ENCODE measurements around the gene CTDSPL2.
A peak's percentile ranks its signal among the peaks of the same experiment; 100 is the strongest.

The CTDSPL2 gene

DNA sequence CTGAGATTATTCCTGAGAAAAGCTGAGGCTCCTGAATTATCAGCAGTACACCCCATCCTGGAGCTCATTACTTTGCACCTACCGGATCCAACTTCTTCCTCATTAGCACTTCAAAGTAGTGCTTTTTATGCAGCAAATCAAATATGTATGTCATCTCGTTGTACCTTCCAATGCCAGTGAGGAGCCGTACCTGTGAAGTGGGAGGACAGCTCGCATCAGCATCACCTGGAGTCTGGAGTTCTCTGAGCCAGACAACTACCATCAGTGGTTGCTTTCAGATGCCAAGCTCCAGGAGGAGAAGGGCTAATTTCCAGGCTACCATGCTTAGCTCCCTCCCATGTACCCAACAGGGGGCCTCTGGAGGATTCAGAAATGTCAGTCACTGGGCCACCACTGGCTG is 141.9 kb downstream of the CTDSPL2 start:
- no peak overlapping the region for H3K4me3 Mint-ChIP-seq
- H3K36me3 Mint-ChIP-seq (ENCODE audit: low read depth): peaks cover 97% of the 10 kb centered on the region
- intact Hi-C loops (cut with micrococcal nuclease): no loop called here
- H3K4me1 Mint-ChIP-seq (ENCODE audit: low read depth): no peaks in the 10 kb centered on the region
- H3K27ac Mint-ChIP-seq: no peak overlapping the region
- H3K27me3 Mint-ChIP-seq: no peaks in the 10 kb centered on the region
- H3K9me3 Mint-ChIP-seq: no peaks in the 10 kb centered on the region

DNA sequence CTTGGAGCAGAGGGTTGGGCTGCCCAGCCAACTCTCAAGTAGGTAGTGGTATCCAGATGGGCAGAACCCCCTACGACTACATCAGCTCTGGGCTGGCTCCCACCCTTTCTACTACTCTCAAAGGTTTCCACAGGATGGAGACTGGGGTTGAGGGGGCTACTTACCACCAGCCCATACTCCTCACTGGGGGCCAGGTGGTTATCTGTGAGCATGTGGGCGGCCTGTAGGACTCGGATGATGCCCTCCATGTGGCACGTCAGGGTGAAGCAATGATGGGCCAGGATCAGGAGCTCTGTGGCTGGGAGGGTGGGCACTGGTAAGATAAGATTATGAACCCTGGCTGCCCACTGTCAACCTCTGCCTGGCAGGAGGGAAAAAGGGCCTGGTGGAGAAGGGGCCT is 142.9 kb downstream of the CTDSPL2 start:
- no peaks in the 10 kb centered on the region for H3K27me3 Mint-ChIP-seq
- H3K4me1 Mint-ChIP-seq (ENCODE audit: low read depth): no peaks in the 10 kb centered on the region
- no peak overlapping the region for H3K4me3 Mint-ChIP-seq
- H3K27ac Mint-ChIP-seq: no peak overlapping the region
- no peaks in the 10 kb centered on the region for H3K9me3 Mint-ChIP-seq
- intact Hi-C loops (cut with micrococcal nuclease): no loop called here
- H3K36me3 Mint-ChIP-seq (ENCODE audit: low read depth): peaks cover 97% of the 10 kb centered on the region

DNA sequence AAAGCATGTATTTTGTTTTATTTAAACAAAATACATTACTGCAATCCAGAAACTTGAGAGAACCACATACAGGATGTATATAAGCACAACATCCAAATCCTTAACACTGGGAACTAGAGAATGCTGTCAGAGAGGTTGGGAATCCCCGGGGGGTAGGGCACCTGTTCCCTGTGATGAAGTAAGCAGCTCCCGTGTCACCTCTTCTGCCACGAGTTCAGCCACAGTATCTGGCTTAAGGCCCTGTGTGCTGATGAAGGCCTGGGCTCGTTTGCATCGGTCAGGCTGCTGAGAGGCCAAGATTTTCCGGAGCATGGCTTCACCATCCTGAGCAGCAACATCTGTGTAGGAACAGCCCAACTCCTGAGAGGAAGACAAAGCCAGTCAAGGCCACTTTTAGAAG is 146.0 kb downstream of the CTDSPL2 start:
- Mint-ChIP-seq H3K36me3 (ENCODE audit: low read depth) (peaks cover 84% of the 10 kb centered on the region), H3K27ac (no peak overlapping the region), H3K4me1 (ENCODE audit: low read depth) (no peaks in the 10 kb centered on the region), H3K27me3 (no peaks in the 10 kb centered on the region), H3K9me3 (no peaks in the 10 kb centered on the region), H3K4me3 (no peak overlapping the region)
- intact Hi-C loops (cut with micrococcal nuclease): no loop called here

DNA sequence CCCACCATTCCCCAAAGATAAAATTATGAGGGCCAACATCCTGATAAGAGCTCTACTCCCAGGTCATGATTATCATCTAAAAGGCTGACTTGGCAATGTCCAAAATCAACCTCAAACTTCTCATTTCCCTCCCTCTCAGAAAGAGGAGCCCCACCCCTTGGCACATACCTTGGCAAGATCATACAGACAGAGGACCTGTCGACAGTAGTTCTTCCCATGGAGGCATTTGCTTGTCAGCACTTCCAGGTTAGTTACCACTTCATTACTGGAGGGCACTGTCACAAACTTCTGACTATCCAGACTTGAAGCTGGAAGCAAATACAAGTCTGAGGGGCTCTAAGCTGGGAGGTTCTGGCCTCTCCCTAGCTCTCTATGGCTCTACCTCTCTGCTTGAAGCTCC is 147.3 kb downstream of the CTDSPL2 start:
- intact Hi-C loops (cut with micrococcal nuclease): no loop called here
- H3K27ac Mint-ChIP-seq: peak overlapping the region; percentile 12
- no peaks in the 10 kb centered on the region for H3K9me3 Mint-ChIP-seq
- H3K4me1 Mint-ChIP-seq (ENCODE audit: low read depth): no peaks in the 10 kb centered on the region
- H3K4me3 Mint-ChIP-seq: no peak overlapping the region
- H3K36me3 Mint-ChIP-seq (ENCODE audit: low read depth): peaks cover 79% of the 10 kb centered on the region
- no peaks in the 10 kb centered on the region for H3K27me3 Mint-ChIP-seq
